ENCODE data around the gene C16orf95. TPM values are rescaled to one million over a fixed set of nuclear protein-coding genes. Genes with fewer than 3 reads are reported as not detected.

Gene C16orf95
- total RNA-seq, 1 donor from 2014 or later = 10.9 TPM

DNA sequence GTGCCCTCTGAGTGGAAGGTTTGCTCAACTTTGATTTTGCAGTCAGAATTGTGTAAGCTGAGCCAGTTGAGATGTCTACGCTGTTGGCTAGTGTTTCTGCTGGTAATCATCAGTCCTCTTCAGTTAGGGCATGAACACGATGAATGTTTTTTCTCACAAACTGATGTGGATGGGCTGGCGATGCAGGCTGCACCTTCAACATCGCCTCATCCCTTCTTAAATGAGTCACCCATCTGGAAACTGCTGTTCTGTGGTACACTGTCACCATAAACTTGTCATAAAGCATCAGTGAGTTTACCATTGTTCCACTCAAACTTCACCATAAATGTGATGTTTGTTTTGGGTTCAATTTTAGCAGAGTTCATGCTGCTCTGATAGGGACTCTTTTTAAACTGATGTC is 8.4 kb downstream of the C16orf95 start:
- peak; percentile 72 for DNase-seq
- H3K27ac Mint-ChIP-seq = peak overlapping the region; percentile 74
- intact Hi-C loops (cut with micrococcal nuclease) = no loop called here
- peaks cover 23% of the 10 kb centered on the region for H3K4me1 Mint-ChIP-seq
- H3K36me3 Mint-ChIP-seq (ENCODE audit: low read depth) = peaks cover 11% of the 10 kb centered on the region
- H3K9me3 Mint-ChIP-seq = no peaks in the 10 kb centered on the region
- H3K27me3 Mint-ChIP-seq = no peaks in the 10 kb centered on the region
- no peak overlapping the region for H3K4me3 Mint-ChIP-seq

GRCh38 chr16:87306516-87306915 is 10.7 kb downstream of the C16orf95 start:
- peaks cover 17% of the 10 kb centered on the region for H3K36me3 Mint-ChIP-seq (ENCODE audit: low read depth)
- H3K4me1 Mint-ChIP-seq = peaks cover 36% of the 10 kb centered on the region
- intact Hi-C loops (cut with micrococcal nuclease) = no loop called here
- H3K9me3 Mint-ChIP-seq = no peaks in the 10 kb centered on the region
- no peaks in the 10 kb centered on the region for H3K27me3 Mint-ChIP-seq
- no peak overlapping the region for H3K27ac Mint-ChIP-seq
- no peak overlapping the region for H3K4me3 Mint-ChIP-seq
- DNase-seq = no peak

DNA sequence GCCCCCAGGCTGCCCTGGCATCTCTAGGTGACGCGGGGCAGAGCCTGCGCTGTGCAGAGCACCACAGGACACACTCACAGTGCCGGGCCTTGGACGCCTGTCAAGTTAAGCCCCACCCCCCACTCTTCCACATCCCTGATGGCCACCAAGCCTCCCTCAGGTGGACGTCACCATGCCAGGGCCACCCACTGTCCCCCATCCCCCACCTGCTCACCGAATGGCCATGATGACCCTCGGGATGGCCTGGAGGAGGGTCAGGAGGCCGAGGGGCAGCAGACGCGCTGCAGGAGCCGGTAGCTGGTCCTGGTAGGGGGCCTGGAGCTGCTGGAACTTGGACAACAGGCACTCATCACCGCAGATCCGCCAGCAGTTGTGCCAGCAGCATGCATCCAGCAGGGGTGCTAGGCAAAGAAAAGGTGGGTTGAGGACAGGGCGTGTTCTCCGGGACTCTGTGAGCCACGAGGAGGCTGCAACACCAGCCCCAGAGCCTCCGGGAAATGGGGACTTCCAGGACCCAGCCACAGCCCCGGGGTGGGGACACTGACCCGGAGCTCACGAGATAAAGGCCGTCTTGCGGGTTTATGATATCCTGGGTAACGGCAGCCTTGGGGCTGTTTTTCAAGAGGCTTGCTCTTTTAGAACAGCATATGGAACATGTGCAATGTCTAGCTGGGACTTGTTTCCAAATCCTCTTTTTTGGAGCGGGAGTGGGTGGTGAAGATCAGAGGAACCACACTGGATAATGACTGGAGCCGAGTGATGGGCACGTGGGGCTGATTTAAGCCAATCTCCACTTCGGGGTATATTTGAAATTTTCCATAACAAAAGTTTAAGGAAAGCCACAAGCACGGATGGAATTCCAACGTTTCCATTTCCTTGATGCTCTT is 11.4 kb downstream of the C16orf95 start:
- intact Hi-C loops (cut with micrococcal nuclease) = no loop called here
- H3K27me3 Mint-ChIP-seq = no peaks in the 10 kb centered on the region

GRCh38 chr16:87304951-87305350 is 12.2 kb downstream of the C16orf95 start:
- peaks cover 36% of the 10 kb centered on the region for H3K4me1 Mint-ChIP-seq
- peaks cover 17% of the 10 kb centered on the region for H3K36me3 Mint-ChIP-seq (ENCODE audit: low read depth)
- H3K9me3 Mint-ChIP-seq = no peaks in the 10 kb centered on the region
- H3K4me3 Mint-ChIP-seq = no peak overlapping the region
- no peak for DNase-seq
- no peaks in the 10 kb centered on the region for H3K27me3 Mint-ChIP-seq
- peak overlapping the region; percentile 74 for H3K27ac Mint-ChIP-seq
- intact Hi-C loops (cut with micrococcal nuclease) = no loop called here

More for the DNA sequence above, 11.4 kb downstream of the C16orf95 start:
- Mint-ChIP-seq H3K36me3 (ENCODE audit: low read depth) (peaks cover 17% of the 10 kb centered on the region), H3K4me1 (peaks cover 36% of the 10 kb centered on the region), H3K9me3 (no peaks in the 10 kb centered on the region), H3K27ac (no peak overlapping the region), H3K4me3 (no peak overlapping the region)
- DNase-seq = no peak

- intact Hi-C loops (cut with micrococcal nuclease) = loop anchor here (2.0 kb wide), 1 partner anchor 13 kb away; the partner anchor contains the start of gene C16orf95
- Mint-ChIP-seq H3K4me3 (peak overlapping the region; percentile 58), H3K36me3 (ENCODE audit: low read depth) (peaks cover 20% of the 10 kb centered on the region), H3K27me3 (no peaks in the 10 kb centered on the region), H3K4me1 (peaks cover 36% of the 10 kb centered on the region), H3K9me3 (no peaks in the 10 kb centered on the region), H3K27ac (peak overlapping the region; percentile 94)
- DNase-seq = no peak
Measured at GRCh38 chr16:87303962-87304521, 13.2 kb downstream of the C16orf95 start.

DNA sequence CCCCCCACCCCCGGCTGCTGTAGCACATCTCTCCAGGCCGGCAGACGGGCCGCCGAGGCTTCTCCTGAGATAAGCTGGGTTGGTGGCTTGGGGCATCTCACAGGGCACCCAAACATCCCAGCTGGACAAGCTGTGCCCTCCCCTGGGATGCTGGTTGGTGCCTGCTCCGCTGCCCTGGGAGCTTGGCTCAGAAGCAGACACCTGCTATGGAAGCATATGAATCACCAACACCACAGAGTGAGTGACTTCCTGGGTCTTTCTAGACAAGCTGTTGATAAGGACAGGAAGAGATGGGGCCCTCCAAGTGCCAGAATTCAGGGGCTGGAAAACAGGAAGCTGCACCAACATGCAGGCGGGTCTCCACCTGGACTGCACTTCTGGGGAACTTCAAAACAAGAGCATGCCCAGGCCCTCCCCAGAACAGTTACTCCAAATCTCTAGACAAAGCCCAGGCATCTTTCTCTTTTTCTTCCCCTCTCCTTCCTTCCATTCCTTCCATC is 13.7 kb downstream of the C16orf95 start:
- Mint-ChIP-seq H3K4me1 (peaks cover 30% of the 10 kb centered on the region), H3K27ac (peak overlapping the region; percentile 94), H3K4me3 (peak overlapping the region; percentile 58), H3K9me3 (no peaks in the 10 kb centered on the region), H3K27me3 (no peaks in the 10 kb centered on the region), H3K36me3 (ENCODE audit: low read depth) (peaks cover 16% of the 10 kb centered on the region)
- intact Hi-C loops (cut with micrococcal nuclease) = loop anchor here (2.0 kb wide), 1 partner anchor 13 kb away; the partner anchor contains the start of gene C16orf95
- peak; percentile 71 for DNase-seq

- DNase-seq = no peak
- peak overlapping the region; percentile 66 for H3K27ac Mint-ChIP-seq
- H3K4me3 Mint-ChIP-seq = no peak overlapping the region
- H3K9me3 Mint-ChIP-seq = peaks cover 4% of the 10 kb centered on the region
- intact Hi-C loops (cut with micrococcal nuclease) = loop anchor here (1.0 kb wide), 1 partner anchor 18 kb away; the partner anchor contains the start of gene C16orf95
- H3K27me3 Mint-ChIP-seq = no peaks in the 10 kb centered on the region
- peaks cover 20% of the 10 kb centered on the region for H3K4me1 Mint-ChIP-seq
- peaks cover 13% of the 10 kb centered on the region for H3K36me3 Mint-ChIP-seq (ENCODE audit: low read depth)
Measured at GRCh38 chr16:87298857-87299465, 18.2 kb downstream of the C16orf95 start.

- DNase-seq = peak; percentile 82
- intact Hi-C loops (cut with micrococcal nuclease) = loop anchor here (1.0 kb wide), 1 partner anchor 19 kb away; the partner anchor contains the start of gene C16orf95
Measured at GRCh38 chr16:87297918-87298631, 19.1 kb downstream of the C16orf95 start.

GRCh38 chr16:87297407-87297806 is 19.8 kb downstream of the C16orf95 start:
- Mint-ChIP-seq H3K9me3 (peaks cover 7% of the 10 kb centered on the region), H3K4me1 (peaks cover 12% of the 10 kb centered on the region), H3K36me3 (ENCODE audit: low read depth) (peaks cover 18% of the 10 kb centered on the region), H3K4me3 (no peak overlapping the region), H3K27ac (no peak overlapping the region), H3K27me3 (no peaks in the 10 kb centered on the region)
- DNase-seq = no peak
- intact Hi-C loops (cut with micrococcal nuclease) = no loop called here

More at GRCh38 chr16:87297918-87298631, 19.1 kb downstream of the C16orf95 start:
- Mint-ChIP-seq H3K4me3 (no peak overlapping the region), H3K27ac (no peak overlapping the region), H3K4me1 (peaks cover 16% of the 10 kb centered on the region), H3K9me3 (peaks cover 7% of the 10 kb centered on the region), H3K36me3 (ENCODE audit: low read depth) (peaks cover 15% of the 10 kb centered on the region), H3K27me3 (no peaks in the 10 kb centered on the region)

DNA sequence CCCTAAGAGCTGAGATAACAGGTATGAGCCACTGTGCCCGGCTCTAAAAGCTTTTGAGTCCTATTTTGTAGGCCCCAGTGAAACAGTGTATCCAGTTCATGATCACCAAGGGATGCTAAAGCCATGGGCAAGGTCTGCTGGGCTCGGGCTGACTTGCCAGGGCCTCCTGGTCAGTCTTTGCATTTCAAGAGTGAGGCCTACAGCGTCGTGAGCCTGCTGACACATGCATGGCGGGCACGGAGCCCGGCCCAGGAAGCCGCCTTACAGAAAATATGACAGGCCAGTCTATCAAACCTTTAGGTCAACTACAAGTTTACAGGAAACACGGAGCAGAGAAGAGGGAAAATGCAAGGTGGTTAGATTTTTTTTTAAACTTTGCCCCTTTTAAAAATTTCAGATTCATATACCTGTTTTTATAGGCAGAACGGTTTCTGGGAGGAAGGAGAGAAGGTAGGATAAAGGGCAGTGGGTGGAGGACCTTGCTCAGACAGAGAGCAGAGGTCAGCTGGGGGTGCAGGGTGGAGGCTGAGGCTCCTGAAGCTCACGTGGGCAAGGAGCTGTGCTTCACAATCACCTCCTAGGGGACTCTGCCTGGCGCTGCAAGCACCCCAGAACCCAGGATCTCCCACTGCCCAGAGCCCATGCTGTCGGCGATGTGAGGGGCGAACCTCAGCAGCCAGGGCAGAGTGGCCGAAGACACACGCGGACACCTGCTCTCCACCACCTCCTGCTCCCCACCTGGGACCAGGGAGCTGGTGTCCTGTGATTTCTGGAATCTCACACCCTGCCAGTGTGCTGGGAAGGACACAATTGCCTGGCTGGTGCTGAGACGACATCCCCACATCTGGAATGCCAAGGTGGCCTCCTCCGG is 21.3 kb downstream of the C16orf95 start:
- Mint-ChIP-seq H3K27ac (no peak overlapping the region), H3K9me3 (peaks cover 17% of the 10 kb centered on the region), H3K36me3 (ENCODE audit: low read depth) (peaks cover 20% of the 10 kb centered on the region), H3K4me3 (no peak overlapping the region), H3K27me3 (no peaks in the 10 kb centered on the region), H3K4me1 (peaks cover 9% of the 10 kb centered on the region)
- no peak for DNase-seq
- intact Hi-C loops (cut with micrococcal nuclease) = no loop called here

DNA sequence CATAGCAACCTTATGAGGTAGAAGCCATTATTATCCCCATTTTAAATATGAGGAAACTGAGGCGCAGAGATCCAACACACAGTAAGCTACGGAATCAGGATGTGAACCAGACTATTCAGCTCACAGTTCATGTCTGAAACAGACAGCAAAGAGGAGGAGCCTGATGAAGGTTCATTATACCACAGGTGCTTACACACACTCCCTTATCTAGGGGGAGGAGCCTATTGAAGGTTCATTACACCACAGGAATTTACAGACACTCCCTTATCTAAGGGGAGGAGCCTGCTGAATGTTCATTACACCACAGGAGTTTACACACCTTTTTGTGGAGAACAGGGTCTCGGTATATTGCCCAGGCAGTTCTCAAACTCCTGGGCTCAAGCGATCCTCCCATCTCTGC is 21.9 kb downstream of the C16orf95 start:
- peaks cover 20% of the 10 kb centered on the region for H3K36me3 Mint-ChIP-seq (ENCODE audit: low read depth)
- H3K4me1 Mint-ChIP-seq = peaks cover 9% of the 10 kb centered on the region
- no peak overlapping the region for H3K4me3 Mint-ChIP-seq
- H3K27me3 Mint-ChIP-seq = no peaks in the 10 kb centered on the region
- intact Hi-C loops (cut with micrococcal nuclease) = no loop called here
- DNase-seq = no peak
- no peak overlapping the region for H3K27ac Mint-ChIP-seq
- H3K9me3 Mint-ChIP-seq = peaks cover 17% of the 10 kb centered on the region

DNA sequence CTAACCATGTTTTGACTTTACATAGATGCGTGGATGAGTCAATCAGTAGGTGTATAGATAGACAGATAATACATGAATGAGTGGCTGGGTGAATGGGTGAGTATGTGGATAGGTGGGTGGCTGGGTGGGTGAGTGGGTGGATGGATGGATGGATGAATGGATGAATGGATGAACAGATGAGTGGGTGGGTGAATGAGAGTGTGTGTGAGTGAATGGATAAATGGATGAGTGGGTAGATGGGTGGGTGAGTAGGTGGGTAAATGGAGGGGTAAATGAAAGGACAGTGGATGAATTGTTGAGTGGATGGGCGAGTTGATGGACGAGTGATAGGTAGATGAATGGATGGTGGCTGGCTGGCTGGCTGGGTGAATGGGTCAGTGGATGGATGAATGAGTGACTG is 23.2 kb downstream of the C16orf95 start:
- intact Hi-C loops (cut with micrococcal nuclease) = no loop called here
- DNase-seq = no peak
- Mint-ChIP-seq H3K4me3 (no peak overlapping the region), H3K36me3 (ENCODE audit: low read depth) (peaks cover 16% of the 10 kb centered on the region), H3K9me3 (peaks cover 17% of the 10 kb centered on the region), H3K27me3 (no peaks in the 10 kb centered on the region), H3K4me1 (peaks cover 9% of the 10 kb centered on the region), H3K27ac (no peak overlapping the region)
